ENCODE data around the gene ZNF200.

DNA sequence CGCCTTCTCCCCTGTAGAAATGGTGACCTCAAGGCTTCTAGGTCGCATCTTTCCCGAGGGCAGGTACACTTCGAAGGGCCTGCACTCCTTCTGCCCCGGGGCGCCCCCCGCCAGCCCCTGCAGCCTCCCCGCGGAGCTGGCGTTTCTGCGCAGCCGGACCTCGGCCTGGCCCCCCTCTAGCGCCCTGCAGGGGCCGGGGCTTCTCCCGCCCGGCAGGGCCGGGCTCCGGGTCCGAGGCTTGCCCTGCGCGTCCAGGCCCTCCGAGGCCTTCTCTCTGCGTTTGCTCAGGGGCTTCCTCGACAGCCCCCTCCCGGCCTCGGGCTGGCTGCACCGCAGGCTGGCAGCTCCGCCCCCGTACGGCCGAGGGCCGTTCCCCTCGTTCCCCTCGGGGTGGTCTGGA lies 19.4 kb upstream of the ZNF200 start:
- TF ChIP-seq, protein P1, sequence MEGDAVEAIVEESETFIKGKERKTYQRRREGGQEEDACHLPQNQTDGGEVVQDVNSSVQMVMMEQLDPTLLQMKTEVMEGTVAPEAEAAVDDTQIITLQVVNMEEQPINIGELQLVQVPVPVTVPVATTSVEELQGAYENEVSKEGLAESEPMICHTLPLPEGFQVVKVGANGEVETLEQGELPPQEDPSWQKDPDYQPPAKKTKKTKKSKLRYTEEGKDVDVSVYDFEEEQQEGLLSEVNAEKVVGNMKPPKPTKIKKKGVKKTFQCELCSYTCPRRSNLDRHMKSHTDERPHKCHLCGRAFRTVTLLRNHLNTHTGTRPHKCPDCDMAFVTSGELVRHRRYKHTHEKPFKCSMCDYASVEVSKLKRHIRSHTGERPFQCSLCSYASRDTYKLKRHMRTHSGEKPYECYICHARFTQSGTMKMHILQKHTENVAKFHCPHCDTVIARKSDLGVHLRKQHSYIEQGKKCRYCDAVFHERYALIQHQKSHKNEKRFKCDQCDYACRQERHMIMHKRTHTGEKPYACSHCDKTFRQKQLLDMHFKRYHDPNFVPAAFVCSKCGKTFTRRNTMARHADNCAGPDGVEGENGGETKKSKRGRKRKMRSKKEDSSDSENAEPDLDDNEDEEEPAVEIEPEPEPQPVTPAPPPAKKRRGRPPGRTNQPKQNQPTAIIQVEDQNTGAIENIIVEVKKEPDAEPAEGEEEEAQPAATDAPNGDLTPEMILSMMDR (IDR thresholded peaks at IDR 0.05), result no peak
- no peak for TF ChIP-seq EP300 (IDR thresholded peaks at IDR 0.05)
- TF ChIP-seq POLR2A (IDR thresholded peaks at IDR 0.05), result no peak
